DOHH2 (cell line): ENCODE measurements around the gene SCN5A.
A peak's percentile ranks its signal among the peaks of the same experiment; 100 is the strongest.

ENCODE experiments used
- H3F3A ChIP-seq: fragments of 200-600 bp; sonication (generic), shearing (Covaris generic); 2 replicates; pipeline ENCODE4 v1.6.0; 2016; ENCODE audit warnings: antibody characterized with exemption, mild to moderate bottlenecking; ENCODE audit not compliant: control insufficient read depth, insufficient read depth
- H3K27ac ChIP-seq: fragments of 200-600 bp; sonication (generic); 2 replicates; pipeline ENCODE4 v1.5.1; 2014; ENCODE audit warnings: low read depth, mild to moderate bottlenecking, low read length, moderate library complexity
- H3K27me3 ChIP-seq: fragments of 200-600 bp; sonication (generic); 2 replicates; pipeline ENCODE4 v1.6.1; 2014; ENCODE audit warnings: mild to moderate bottlenecking, low read length, mixed read lengths; ENCODE audit not compliant: control insufficient read depth
- H3K36me3 ChIP-seq: fragments of 200-600 bp; sonication (generic); 2 replicates; pipeline ENCODE4 v1.6.1; 2014; ENCODE audit warnings: mild to moderate bottlenecking, low read length, moderate library complexity, mixed read lengths; ENCODE audit not compliant: control insufficient read depth
- H3K4me1 ChIP-seq: fragments of 200-600 bp; sonication (generic); 2 replicates; pipeline ENCODE4 v1.6.1; 2014; ENCODE audit warnings: mild to moderate bottlenecking, low read length, mixed read lengths; ENCODE audit not compliant: control insufficient read depth
- H3K4me2 ChIP-seq: fragments of 200-600 bp; sonication (generic); 2 replicates; pipeline ENCODE4 v1.6.0; 2014; ENCODE audit warnings: mild to moderate bottlenecking, low read length, moderate library complexity
- H3K4me3 ChIP-seq: fragments of 200-600 bp; sonication (generic); 2 replicates; pipeline ENCODE4 v1.5.1; 2014; ENCODE audit warnings: mild to moderate bottlenecking, low read length, mixed read lengths
- H3K79me2 ChIP-seq: fragments of 200-600 bp; sonication (generic); 2 replicates; pipeline ENCODE4 v1.6.1; 2014; ENCODE audit warnings: mild to moderate bottlenecking, low read length, mixed read lengths; ENCODE audit not compliant: control insufficient read depth
- H3K9me2 ChIP-seq: fragments of 200-600 bp; sonication (generic); replicated peaks from 2 replicates; pipeline ENCODE4 v1.6.1; 2014; ENCODE audit warnings: mild to moderate bottlenecking, low read length, mixed read lengths; ENCODE audit not compliant: control insufficient read depth
- H3K9me3 ChIP-seq: fragments of 200-600 bp; sonication (generic); 2 replicates; pipeline ENCODE4 v1.6.1; 2014; ENCODE audit warnings: antibody characterized with exemption, low read length, mixed read lengths; ENCODE audit not compliant: control insufficient read depth, insufficient read depth
- H4K20me1 ChIP-seq: fragments of 200-600 bp; sonication (generic); 2 replicates; pipeline ENCODE4 v1.6.0; 2014; ENCODE audit warnings: low read depth, mild to moderate bottlenecking, antibody characterized with exemption, low read length, moderate library complexity; ENCODE audit not compliant: control insufficient read depth, insufficient read depth
- EZH2phosphoT487 ChIP-seq: fragments of 200-600 bp; sonication (generic); IDR thresholded peaks from 2 replicates; pipeline ENCODE4 v1.6.1; 2017; ENCODE audit warnings: borderline replicate concordance, mild to moderate bottlenecking, antibody characterized with exemption, low read length, moderate library complexity, mixed read lengths
- TF ChIP-seq, protein P1 (sequence below): fragments of 200-600 bp; sonication (generic); IDR thresholded peaks from one replicate; pipeline ENCODE4 v1.5.1; 2014; ENCODE audit warnings: antibody characterized with exemption, mild to moderate bottlenecking, low read depth, low read length; ENCODE audit not compliant: poor library complexity, severe bottlenecking

SCN5A gene

DNA sequence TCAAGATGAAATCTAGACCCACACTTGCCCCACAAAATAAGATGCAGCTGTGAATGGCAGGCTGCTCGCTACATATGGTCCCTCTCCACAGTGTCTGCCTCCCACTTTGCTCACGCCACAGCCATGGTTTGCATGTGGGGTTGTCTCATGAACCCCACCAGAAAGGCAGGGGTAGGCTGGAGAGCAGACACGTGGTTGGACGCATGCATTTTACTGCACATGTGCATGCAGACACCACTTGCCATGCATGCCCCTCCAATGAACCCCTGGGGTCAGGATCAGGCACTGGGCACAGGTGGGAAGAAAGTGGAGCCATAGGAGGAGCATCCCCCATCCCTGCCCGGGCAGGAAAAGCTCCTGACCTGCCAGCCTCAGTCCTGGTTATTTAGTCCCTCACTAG lies 20.7 kb downstream of the SCN5A start:
- no peak overlapping the region for H3K4me2 ChIP-seq
- no peaks in the 10 kb centered on the region for H3K27me3 ChIP-seq
- no peaks in the 10 kb centered on the region for H3K79me2 ChIP-seq
- TF ChIP-seq, protein P1, sequence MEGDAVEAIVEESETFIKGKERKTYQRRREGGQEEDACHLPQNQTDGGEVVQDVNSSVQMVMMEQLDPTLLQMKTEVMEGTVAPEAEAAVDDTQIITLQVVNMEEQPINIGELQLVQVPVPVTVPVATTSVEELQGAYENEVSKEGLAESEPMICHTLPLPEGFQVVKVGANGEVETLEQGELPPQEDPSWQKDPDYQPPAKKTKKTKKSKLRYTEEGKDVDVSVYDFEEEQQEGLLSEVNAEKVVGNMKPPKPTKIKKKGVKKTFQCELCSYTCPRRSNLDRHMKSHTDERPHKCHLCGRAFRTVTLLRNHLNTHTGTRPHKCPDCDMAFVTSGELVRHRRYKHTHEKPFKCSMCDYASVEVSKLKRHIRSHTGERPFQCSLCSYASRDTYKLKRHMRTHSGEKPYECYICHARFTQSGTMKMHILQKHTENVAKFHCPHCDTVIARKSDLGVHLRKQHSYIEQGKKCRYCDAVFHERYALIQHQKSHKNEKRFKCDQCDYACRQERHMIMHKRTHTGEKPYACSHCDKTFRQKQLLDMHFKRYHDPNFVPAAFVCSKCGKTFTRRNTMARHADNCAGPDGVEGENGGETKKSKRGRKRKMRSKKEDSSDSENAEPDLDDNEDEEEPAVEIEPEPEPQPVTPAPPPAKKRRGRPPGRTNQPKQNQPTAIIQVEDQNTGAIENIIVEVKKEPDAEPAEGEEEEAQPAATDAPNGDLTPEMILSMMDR: no peak
- H3K4me3 ChIP-seq: no peak overlapping the region
- H3K4me1 ChIP-seq: no peaks in the 10 kb centered on the region
- no peaks in the 10 kb centered on the region for H3K9me2 ChIP-seq
- no peaks in the 10 kb centered on the region for H3F3A ChIP-seq
- no peaks in the 10 kb centered on the region for H3K9me3 ChIP-seq
- H3K27ac ChIP-seq: no peak overlapping the region
- H3K36me3 ChIP-seq: no peaks in the 10 kb centered on the region
- no peaks in the 10 kb centered on the region for H4K20me1 ChIP-seq

DNA sequence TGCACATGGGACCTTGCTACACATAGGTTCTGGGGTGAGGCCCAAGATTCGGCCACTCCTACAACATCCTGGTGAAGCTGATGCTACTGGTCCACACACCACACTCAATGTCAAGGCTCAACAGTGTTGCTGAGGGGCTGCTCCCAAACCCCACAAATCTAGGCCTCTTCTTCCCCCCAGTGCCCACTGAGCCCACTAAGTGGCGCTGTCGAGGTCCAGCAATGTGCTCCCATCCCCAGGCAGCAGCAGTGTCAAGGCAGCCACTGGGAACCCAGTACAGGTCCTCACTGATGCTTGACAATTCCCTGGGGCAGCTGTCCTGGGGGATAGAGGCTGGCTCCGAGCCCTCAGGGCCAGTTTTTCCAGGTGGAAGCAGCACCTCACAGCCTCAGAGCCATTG lies 21.5 kb downstream of the SCN5A start:
- Histone ChIP-seq H3K79me2 (no peaks in the 10 kb centered on the region), H3K27ac (no peak overlapping the region), H4K20me1 (no peaks in the 10 kb centered on the region), H3K36me3 (no peaks in the 10 kb centered on the region), H3K9me2 (no peaks in the 10 kb centered on the region), H3K27me3 (no peaks in the 10 kb centered on the region), H3K9me3 (no peaks in the 10 kb centered on the region), H3F3A (no peaks in the 10 kb centered on the region), H3K4me1 (no peaks in the 10 kb centered on the region), H3K4me2 (no peak overlapping the region), H3K4me3 (no peak overlapping the region)
- no peak for TF ChIP-seq EZH2phosphoT487
- TF ChIP-seq, protein P1: peak; percentile 81

DNA sequence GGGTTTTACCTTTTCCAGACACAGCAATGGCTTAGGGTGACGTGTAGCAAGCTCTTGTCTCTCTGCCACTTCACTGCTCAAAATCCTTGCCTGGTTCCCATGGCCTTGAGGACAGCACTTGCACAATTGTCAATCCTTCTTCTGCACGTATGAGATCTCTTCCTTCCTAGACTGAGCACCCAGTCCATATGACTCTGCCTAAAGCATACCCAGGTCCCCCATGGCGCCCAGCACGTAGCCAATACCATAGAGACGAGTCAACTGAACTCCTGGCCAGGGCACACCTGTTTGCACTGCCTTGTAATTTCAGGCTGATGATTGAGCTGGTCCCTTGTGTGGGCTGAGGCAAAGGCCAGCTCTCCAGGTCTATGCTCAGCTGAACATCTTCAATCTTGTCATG lies 23.3 kb downstream of the SCN5A start:
- H3K79me2 ChIP-seq: no peaks in the 10 kb centered on the region
- no peak overlapping the region for H3K4me2 ChIP-seq
- H3K36me3 ChIP-seq: no peaks in the 10 kb centered on the region
- H3K9me2 ChIP-seq: no peaks in the 10 kb centered on the region
- no peak for TF ChIP-seq EZH2phosphoT487
- TF ChIP-seq, protein P1: no peak
- H3K27ac ChIP-seq: no peak overlapping the region
- H3K4me1 ChIP-seq: no peaks in the 10 kb centered on the region
- H3K4me3 ChIP-seq: no peak overlapping the region
- no peaks in the 10 kb centered on the region for H3F3A ChIP-seq
- no peaks in the 10 kb centered on the region for H4K20me1 ChIP-seq
- no peaks in the 10 kb centered on the region for H3K27me3 ChIP-seq
- H3K9me3 ChIP-seq: no peaks in the 10 kb centered on the region

- H3K27ac ChIP-seq: no peak overlapping the region
- no peak overlapping the region for H3K4me3 ChIP-seq
- H3K4me1 ChIP-seq: no peaks in the 10 kb centered on the region
- no peaks in the 10 kb centered on the region for H4K20me1 ChIP-seq
- no peaks in the 10 kb centered on the region for H3K9me3 ChIP-seq
- H3K4me2 ChIP-seq: no peak overlapping the region
- H3F3A ChIP-seq: no peaks in the 10 kb centered on the region
- TF ChIP-seq EZH2phosphoT487: no peak
- TF ChIP-seq, protein P1: no peak
- H3K36me3 ChIP-seq: no peaks in the 10 kb centered on the region
- no peaks in the 10 kb centered on the region for H3K27me3 ChIP-seq
- H3K79me2 ChIP-seq: no peaks in the 10 kb centered on the region
- H3K9me2 ChIP-seq: no peaks in the 10 kb centered on the region
These were observed 25.9 kb downstream of the SCN5A start for GRCh38 chr3:38623539-38623938.
